Brain pericyte (primary cell): ENCODE measurements around the gene SLC25A47.
"Not testable (repeated sequence)": the region's sequence is repeated elsewhere in the genome, so short reads cannot be mapped to it uniquely, and the experiment has no call there.

Source experiments
- DNase-seq: peaks from one replicate; pipeline ENCODE4 v3.0.0-alpha.2; 2012; ENCODE audit warnings: low read depth, low spot score

Gene SLC25A47

DNA sequence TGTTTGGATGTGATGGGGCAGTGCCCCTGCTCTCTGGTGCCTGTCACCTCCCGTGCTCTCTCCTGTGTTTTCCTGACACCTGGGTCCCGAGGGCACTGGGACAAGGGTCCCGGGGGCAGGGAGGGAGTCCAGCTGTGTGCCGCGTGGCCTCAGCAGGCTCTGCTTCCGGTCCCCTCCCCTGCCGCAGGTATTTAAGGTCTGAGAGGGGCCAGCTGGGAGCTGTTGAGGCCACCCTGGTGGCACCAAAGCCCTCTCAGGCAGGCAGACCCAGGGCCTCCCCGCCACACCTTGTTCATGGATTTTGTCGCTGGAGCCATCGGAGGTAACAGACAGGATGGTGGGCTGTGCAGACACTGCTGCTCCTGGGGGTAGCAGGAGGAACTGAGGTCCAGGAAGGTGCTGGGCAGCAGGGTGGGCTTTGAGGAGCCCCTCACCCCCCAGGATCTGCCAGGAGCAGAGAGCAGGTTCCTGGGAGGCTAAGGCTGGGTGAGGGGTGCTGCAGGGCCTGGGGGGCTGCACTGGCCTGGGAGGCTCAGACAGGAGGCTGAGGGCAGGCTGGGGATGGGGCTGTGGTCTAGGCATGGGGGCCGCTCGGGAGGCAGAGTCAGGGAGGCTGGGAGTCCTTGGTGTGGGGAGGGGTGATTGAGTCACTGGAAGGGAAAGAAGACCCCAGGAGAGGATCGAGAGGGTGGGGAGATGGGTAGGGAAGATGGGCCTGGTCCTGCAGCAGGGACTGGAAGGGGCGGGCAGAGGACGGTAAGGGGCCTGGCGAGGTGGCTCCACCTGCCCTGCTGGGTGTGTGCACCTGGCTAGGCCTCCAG, at the start of gene SLC25A47:
Gene SLC25A47 (plus strand): TSS at position 219 of the 821 bp plus-strand sequence. CDS start 76 bp downstream, at position 295.
- no peak for DNase-seq

DNA sequence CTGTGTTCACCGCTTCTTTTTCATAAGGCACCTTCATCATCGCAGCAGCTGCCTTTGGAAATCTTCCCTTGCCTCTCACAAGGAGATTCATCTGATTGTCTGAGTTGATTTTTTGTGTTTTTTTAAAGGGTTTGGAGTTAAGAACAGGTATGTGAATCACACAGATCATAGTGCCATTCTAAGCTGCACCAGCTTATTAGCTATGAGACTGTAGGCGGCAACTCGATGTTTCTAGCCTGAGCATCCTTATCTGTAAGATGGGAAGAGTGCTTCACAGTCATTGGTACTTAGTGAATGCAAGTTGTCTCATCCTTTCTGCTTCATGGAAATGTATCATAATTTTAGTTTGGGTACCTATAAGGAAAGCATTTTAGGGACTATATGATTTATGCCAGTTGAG, 48.9 kb upstream of the SLC25A47 start:
- no peak for DNase-seq

DNA sequence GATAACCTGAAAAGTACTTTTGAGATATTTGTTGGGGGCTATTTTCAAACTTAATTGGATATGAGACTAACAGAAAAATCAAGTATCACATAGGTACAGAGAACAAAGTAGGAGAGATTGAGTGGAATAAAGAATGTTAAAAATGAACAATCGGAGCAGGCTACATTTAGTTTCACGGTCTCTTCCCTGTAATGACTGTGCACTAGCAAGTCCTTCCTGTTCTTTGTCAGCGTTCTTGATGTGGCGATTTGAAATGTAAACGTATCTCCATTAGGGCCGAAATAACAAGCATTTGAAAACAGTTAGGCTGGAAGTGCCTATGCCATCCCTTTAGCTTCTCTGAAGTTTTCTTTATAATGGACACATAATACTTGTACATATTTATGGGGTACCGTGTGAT, 47.9 kb upstream of the SLC25A47 start:
- no peak for DNase-seq

DNA sequence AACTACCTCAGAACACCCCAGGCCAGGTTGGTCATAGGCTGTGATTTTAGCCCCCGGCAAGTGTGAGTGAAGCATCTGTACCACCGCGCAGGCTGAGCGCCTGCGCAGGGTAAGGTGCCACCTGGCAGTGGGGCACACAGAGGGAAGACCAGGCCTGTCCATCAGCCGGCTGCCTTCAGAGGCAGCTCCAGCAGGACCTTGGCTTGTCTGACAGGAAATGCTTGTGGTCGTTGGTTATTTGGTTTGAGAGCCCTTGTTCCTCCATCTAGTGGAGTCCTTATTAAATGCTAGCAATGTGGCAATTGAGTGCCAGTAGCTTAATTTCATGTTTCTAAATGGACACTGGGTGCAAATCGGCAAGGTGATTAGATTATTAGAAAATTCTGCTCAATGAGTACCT, 44.4 kb upstream of the SLC25A47 start:
- DNase-seq, result no peak

DNA sequence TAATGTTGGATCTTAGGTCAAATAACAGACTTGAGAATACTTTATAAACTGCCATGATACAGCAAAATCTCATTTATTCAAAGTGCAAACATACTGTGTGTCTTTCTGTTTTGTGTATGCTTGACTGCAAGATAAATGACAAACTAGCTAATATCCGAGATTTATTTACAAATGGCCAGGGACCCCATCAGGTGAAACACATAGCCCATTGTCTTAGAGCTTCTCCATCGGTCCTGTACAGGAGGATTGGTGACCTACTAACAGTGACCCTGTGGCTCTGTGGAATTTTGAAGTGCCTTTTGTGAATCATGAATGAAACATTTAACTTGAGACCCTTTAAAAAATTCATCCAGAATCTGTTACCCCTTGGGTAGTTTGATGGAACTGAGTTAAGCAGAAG, 44.0 kb upstream of the SLC25A47 start:
- DNase-seq, result no peak

DNA sequence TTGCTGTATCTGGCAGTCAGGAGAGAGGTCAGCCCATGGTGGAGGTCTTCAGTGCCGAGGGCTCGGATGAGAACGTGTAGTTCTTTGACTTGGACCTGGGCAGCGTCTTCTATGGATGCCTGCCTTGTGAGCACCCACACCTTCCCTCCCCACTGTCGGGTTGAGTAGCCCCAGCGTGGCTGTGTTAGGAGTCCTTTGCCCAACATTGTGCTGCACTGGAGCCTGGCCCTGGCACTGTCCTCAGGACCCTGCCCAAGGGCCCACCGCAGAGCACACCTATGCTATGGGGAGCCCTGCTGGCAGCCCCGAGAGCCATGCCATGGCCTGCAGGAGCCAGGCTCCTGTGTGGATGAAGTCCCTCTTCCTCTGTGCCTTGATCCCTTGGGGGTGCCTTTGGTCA, 43.6 kb upstream of the SLC25A47 start:
- no peak for DNase-seq

GRCh38 chr14:100281286-100282082, 41.7 kb upstream of the SLC25A47 start:
- no peak for DNase-seq

GRCh38 chr14:100282083-100282350, 41.1 kb upstream of the SLC25A47 start:
- DNase-seq, result no peak

DNA sequence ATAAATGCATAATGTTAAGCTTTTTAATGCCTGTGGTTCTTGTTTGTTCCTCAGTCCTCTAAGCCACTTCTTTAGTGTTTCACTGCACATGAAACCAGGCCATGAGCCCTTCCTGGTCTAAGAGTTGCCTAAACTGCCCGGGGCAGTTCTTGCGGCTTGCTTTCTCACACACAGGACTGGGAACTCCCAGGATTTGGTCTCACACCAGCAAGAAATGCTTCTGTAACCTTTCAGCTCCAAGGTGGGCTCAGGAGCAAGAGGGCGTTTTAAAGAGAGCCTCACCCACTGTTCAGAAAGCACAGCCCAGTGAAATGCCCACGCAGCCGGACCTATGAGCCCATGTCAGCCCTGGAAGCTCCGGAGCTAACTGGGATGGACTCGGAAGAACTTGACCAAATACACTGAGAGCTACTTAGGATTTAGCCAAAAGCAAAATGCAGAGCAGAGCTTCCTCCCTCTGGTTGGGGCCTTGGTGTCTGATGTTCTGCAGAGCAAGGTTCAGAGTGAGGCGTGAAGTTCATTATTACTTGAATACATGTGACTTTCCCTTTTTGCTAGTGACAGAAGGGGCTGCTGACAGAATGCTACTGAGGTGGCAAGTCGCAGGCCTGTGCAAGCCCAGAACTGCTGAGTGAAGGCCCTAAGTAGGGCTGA, 40.2 kb upstream of the SLC25A47 start:
- DNase-seq, result no peak

- not testable (repeated sequence) for DNase-seq
Observed at GRCh38 chr14:100283436-100283835, 39.7 kb upstream of the SLC25A47 start.

DNA sequence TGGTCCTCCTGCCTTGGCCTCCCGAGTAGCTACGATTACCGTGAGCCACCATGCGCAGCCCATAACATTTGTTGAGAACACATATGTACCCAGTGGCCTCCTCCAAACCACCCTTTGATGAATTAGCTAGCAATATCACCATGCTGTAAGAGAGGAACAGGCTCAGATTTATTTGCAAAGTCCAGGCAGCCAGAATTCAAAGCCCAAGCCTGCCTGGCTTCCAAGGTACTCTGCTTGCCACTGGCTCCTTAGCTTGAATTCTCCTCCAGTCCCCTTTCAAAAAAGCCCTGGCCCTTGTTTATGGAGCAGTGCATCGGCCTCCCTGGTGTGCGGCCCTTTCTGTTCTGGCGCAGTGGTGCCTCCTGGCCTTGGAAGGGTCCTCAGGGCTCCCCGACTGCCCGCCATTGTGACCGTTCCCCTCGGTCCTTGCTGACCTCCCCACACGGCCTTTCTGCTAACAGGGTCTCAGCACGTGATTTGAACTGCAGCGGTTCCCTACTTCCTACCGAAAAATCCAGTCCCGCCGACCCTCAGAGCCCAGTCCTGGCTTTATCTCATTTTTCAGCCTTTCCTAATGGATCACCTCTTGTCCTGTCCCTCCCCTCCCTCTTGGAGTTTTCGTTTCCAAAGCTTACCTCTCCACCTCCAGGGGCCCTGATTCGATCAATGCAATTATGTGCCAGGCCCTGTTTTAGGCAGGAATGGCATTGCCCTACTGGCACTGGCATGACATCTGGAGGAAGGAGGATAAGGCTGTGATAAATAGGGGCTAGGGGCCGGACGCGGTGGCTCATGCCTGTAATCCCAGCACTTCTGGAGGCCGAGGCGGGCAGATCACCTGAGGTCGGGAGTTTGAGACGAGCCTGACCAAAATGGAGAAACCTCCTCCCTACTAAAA, 38.9 kb upstream of the SLC25A47 start:
- DNase-seq, result no peak

DNA sequence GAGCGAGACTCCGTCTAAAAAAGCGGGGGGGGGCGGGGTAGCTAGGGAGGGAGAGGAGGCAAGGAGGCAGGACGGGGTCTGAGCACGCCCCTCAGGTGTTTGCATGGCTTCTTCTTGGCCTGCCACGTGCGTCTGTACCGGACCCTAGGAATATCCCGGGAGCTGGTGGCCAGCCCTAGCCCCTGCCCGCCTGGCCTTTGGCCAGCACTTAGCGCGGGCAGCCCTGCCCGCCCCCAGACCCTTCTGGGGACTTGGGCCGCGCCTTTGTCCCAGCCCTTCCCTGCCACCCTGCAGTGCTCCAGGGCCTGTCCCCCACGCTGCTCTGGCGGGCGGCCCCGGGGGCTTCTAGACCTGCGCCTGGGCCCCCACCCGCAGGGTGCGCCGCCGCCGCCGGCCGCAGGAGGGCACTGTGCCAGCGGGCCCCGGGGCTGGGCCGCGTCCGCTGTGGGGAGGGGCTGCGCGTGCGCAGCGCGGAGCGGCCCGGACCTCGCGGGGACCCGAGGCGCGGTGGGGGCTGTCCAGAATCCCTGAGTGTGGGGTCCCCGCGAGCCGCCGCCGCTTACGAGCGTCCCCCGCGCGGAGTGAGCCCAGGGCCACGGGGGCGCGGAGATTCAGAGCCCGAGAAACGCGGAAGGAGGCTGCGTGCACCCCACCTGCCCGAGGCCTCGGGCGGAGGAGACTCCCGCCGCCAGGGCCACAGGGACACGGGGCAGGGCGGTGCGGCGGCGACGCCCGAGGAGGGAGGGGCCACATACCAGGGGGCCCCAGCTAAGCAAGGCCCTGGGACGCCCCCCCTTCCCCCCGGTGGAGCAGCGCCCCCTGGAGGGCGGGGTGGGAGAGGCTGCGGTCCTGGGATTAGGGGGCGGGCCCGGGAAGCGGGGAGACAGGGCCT, 37.9 kb upstream of the SLC25A47 start:
- DNase-seq, result no peak

DNA sequence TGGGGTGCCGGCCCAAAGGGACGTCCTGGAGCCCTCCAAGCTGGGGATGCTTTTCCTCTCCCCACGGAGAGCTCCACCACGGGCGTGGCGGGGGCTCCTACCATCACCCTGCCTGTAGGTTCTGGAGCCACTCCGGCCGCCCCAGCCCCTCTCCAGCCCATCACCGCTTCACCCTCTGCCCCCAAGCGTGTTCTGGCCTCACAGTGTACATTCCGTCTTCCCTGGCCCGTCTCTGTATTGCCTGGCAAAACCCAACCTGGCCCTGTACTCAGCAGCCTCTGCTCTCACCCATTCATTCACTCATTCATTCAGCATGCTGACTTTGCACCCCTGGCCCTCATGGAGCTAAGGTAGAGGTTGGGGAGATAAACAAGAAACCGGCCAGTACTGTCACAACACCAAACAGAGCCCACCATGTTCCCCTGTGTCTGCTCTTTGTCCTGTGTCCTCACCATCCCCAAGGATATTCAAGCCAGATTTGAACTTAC, 37.2 kb upstream of the SLC25A47 start:
- DNase-seq, result no peak

GRCh38 chr14:100286484-100287191, 36.5 kb upstream of the SLC25A47 start:
- DNase-seq, result no peak

GRCh38 chr14:100287202-100287997, 35.7 kb upstream of the SLC25A47 start:
- DNase-seq, result no peak

- DNase-seq, result not testable (repeated sequence)
Observed at GRCh38 chr14:100287998-100288295, 35.2 kb upstream of the SLC25A47 start.

GRCh38 chr14:100288382-100289185, 34.6 kb upstream of the SLC25A47 start:
- DNase-seq, result no peak

GRCh38 chr14:100289916-100290606, 33.1 kb upstream of the SLC25A47 start:
- DNase-seq, result no peak
